Daoy (cell line): ENCODE data around the gene ERC2. TPM values are rescaled to one million over a fixed set of nuclear protein-coding genes. Genes with fewer than 3 reads are reported as not detected.

Experiments used
- DNase-seq: peaks from one replicate; pipeline ENCODE4 v3.0.0-alpha.2; 2015; ENCODE audit warnings: low read depth
- total RNA-seq: library from RNA; depleted of rRNA; stranded (reverse); fragments of >200 nt; shearing (Covaris generic); gene quantifications from 2 replicates; pipeline ENCODE4 v1.2.3, GENCODE V29; 2014

Gene ERC2
- total RNA-seq, 1 experiment from 2014 or later: 1.7 TPM

DNA sequence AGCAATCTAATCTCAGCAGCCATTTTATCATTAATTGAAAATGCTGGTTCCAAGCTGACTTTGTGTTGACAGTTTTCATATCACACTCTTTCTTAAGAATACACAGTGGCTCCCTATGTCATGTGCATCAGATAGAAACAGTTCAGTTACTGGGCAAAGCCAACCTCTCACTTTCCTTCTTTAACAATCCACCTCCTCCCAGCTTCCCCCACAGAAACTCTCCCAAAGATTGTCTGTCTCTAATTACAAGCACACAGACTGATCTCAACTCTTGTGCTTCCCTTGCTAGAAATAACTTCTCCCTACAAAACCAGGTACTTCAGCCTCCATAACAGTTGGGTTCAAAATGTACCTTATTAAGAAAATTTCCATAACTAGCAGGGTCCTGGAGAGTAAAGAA lies 752.2 kb downstream of the ERC2 start:
- DNase-seq: no peak

DNA sequence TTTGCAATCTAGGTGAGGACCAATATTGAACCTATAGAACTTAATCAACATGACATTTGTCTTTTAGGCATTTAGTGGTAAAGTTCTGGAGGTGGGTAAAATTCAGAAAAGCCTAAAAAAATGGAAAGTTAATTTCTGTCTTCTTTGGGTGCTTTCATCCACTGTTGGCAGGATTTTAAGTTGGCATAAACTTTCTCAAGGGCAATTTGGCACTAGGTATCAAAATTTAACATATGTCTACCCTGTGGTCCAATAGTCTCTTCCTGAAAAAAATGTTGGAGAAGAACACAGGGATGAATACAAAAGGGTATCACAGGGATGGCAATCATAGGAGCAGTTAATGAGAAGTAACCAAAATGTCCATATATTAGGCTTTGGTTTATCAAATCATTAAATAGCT lies 754.2 kb downstream of the ERC2 start:
- no peak for DNase-seq

DNA sequence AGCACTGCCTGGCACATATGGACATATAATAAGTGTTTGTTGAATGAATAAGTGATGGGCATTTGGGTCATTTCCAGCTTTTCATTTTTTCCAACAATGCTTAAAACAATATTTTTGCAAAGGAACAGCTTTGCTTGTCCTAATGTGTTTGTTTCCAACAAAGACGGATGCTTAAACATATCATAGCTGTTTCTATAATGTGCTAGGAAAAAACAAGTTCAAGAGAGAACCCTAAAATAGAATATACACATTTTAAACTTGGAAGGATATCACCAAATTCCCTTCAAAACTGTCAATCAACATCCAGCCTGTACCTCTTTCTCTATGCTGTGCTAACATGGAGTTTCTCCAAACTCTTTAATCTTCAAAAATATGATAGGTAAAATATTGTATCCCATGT lies 756.6 kb downstream of the ERC2 start:
- DNase-seq: no peak

DNA sequence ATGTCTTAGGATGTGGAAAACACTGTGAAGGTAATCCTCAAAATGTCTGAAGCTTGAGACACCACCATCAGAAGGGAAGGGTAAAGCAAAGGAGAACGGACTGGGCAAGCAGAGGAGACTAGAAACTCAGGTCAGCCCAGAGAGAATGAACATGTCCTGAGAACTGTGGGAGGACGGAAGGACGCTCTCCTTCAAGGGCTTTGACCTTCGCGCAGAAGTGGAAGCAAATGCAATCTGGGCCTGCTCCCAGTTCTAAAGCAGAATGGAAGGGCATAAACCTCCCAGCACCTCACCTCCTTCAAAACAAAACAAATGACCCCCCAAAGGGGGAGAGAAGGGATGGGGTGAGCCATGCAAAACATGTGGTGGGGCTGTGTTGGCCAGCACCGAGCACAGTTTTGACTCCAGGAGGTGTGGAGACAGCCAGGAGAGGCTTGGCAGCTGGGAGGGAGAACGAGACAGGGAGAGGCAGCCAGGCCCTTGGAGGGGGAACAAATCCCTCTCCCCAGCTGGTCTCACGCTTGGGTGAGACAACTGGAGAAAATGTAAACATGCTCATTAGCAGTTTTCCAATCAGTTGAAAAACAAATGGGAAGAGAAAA lies 758.8 kb downstream of the ERC2 start:
- no peak for DNase-seq

DNA sequence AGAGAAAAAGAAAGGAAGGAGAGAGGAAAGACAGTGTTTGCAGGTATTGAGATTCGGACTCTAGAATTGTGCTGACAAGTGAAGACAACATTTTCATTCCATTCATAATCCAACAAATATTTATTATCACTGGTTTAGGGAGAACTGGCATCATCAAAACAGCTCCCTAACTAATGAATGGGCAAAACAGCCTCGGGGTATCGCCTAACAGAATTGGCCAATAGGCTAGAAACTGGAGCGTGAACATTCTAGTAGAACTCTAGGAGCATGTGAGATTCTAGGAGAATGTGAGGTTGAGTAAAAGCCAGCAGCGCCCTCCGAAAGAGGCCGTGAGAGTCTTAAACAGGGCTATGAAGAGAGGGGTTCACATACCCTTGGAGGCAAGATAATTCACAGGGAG lies 759.3 kb downstream of the ERC2 start:
- DNase-seq: no peak

DNA sequence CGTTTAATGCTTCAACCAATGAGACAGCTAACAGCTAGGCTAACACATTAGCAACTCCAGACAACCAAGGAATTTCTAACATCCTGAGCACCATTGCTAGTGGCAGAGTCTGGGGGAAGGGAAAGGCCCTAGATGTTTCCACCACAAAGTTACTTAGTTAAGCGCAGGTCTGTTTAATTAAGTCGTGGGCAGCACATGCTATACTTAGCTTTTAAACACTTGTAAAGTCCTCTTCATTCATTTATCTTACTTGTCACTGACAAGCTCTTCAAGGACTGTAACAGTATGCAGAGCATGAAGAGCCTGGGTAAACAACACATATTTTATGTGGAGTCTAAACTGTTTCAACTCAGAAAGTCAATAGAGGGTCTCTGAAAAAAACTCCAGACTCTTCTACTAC lies 760.0 kb downstream of the ERC2 start:
- no peak for DNase-seq

DNA sequence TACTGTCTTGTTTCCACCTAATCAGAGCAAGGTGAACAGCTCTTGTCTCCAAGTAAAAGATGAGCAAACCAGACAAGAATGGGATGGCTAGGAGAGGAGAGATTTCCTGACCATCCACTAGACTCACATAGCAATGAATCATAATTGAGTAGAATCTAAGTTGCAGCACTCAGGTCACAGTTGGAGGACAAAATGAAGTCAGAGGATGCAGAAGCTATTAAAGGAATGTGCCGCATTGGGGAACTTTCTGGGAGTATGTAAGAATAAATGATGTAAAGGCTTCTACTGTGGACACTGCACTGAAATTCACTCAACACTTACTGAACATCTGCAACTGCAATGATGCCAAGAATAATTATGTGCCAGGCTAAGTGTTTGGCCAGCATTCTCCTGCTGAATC lies 763.7 kb downstream of the ERC2 start:
- no peak for DNase-seq

DNA sequence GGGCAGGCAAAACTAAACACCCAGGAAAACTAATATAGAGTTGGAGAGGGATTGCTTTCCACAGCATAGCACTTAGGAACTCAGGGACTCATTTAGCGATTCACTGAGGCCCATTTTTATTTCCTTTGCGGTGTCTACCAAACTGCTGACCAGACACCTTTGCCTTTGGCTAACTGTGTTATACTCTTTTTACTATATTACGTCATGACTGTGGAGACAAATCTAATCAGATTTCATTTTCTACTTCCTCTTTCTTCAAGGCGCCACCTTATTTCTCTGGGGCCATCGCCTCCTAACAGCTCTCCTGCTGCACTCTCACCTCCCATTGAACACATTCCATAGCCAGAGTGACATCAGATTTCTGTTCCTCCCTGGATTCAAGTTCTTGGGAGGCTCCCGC lies 765.4 kb downstream of the ERC2 start:
- no peak for DNase-seq

DNA sequence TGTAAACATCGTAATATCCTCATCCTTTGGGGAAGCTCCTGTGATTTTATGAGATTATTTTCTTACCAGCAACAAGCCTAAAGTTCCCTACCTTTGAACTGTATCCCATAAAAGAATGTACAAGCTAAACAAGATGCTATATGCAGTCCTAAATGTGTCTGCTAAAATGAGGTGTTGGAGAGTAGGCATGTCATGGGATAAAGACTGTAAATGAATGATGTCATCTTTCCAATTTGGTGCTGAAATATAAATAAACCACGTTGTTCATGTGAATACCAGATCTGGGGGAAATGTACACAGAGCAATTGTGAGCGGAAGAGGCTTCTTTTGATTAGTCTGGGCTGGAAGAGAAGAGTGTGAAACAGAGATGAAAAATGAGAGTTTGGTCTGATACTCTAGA lies 766.3 kb downstream of the ERC2 start:
- DNase-seq: no peak

DNA sequence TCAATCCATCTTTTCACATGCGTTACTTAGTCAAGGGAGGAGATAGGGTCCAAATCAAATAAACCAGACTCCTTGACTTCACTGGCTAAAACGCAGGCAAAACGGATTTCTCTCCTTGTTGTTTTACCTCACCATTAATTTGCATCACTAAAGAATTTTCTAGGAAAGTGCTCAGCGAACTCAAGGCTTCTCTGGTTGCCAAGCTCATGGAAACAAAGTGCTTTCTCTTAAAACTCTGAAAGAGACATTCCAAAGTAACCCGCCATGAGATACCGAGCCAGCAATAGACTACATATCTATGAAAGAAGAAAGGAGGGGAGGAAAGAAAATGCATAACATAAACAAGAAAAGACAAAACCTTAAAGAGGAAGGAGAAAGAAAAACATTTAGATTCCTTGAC lies 769.4 kb downstream of the ERC2 start:
- DNase-seq: no peak

DNA sequence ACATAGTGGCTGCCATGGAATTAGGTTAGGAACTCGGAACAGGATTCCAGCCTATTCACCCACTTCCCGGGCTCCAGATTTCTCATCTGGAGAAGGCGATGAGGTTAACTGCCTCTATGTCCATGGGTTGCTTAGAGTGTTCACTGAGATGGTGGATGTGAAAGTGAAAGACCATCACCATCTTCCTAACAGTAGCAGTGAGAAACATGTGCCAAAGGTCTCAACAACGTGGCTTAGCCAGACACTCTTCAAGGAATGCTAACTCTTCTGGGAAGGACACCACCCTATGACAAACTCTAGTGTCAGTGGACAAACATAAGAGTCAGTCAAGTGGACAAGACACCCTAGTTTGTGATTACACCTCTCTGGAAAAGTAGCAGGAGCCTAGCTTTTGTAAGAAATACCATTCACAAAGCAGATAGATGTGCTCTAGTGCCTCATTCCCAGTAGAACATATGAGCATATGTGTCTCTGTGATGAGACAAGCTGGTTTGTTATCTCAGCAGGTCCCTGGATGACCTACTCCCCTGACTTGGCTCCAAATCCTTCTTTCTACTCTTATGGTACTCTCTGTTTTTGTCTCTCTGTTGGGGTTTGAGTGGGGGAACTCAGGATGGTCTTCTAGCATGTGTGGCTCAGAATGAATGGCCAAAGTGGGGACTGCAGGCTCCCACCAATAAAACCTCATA lies 770.9 kb downstream of the ERC2 start:
- no peak for DNase-seq

DNA sequence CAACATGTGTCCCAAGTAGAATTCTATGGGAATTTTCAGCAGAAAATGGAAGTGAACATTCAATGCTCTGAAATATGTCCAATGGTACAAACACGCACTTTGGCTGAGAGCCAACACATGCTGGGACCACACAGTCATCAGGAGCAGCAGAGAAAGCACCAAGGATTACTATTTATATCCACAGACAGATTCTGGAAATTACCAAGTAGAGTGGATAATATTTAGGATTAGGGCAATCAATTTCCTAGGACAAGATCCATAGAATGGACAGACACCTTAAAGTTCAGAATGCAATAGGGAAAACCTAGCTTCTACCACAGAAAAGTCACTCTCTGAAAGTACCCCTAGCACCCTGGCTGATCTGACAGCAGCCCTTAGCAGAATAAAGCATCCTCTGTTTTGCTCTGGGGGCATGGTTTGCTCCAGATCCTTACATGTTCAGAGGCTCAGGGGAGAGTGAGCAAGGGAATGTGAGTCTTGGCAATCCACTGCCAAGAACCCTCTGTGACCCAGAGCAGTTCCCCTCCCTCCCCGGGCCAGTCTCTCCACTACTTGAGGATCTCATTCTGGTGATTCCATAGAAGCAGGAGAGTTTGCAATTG lies 775.2 kb downstream of the ERC2 start:
- peak; percentile 26 for DNase-seq

DNA sequence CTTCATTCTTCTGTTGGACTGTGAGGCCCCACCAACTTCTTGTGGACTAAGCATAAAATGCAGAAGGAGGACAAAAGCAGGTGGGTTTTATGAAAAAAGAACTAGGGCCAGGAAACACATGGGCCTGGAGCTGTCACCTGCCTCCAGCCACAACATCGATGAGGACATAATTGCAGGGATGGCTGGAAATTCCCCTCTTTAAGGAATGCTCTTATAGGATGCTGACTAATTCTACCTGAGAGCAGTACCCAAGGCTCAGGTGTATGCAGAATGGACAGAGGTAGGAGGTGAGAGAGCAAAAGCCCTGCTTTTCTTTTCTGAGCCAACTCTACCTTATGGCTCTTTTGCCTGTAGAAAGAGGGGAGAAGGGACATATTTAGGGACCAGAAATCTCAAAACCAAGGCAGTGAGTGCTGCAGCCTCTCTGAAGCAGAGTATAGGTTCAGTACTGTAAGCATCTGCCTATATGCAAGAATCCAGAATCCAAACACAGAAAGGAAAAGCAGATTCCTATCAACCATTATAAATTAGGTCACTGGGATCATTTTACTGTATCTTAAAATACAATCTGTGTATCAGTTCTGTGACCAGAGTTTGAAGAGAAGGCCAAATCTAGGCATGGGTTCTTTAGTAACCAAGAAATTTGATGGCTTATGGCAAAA lies 775.8 kb downstream of the ERC2 start:
- DNase-seq: no peak

DNA sequence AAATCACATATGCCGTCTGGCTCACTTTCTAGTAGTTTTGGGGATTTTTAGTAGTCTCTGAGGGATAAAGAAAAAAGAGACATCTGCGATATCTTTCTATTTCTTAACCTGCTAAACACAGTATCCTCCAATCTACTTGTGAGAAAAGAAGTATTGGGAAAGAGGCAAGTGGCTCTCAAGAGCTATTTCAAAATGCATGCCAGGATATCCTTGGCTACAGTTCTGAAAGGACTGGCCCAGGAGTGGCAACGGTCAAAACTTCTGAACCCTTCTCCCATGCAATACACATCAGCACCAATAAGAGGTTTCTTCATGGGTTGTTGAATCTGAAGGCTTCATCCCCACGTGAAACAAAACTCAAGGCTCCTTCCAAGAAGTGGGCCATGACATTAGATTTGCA lies 777.1 kb downstream of the ERC2 start:
- DNase-seq: no peak

DNA sequence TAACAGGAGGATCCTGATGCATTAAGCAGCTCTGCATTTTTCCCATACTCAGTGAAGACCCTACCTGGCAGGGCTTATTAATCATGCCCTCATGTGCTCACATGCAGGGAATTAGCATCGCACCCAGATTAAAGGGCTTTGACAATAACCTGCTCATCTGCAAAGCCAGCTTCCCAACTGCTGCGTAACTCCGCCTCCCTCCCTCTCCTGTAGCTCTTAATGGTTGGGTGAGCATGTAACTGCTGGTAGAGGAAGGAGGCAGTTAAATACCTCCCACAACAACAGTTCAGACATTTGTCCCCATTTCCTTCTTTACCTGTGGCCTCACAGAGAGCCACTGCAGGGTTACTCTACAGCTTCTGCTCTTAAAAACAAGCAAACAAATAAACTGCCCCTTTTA lies 777.5 kb downstream of the ERC2 start:
- DNase-seq: no peak

DNA sequence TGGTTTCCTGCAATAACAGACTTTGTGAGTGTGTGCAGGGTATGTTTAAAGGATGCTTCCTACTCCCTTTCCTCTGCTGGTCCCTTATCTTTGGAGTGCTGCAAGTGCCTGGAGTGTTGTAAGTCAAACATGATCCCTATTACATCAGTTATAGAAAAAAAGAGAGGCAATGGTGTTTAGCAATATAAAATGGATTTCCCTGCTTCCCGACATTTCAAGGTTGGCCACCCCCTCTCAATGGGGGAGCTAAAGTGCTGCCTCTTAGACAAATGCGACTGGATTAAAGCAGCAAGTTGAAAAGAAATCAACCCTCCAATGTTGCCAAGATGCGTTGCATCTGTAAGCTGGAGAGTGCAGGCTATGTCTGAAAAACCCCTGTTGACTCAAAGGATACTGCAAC lies 778.1 kb downstream of the ERC2 start:
- no peak for DNase-seq

DNA sequence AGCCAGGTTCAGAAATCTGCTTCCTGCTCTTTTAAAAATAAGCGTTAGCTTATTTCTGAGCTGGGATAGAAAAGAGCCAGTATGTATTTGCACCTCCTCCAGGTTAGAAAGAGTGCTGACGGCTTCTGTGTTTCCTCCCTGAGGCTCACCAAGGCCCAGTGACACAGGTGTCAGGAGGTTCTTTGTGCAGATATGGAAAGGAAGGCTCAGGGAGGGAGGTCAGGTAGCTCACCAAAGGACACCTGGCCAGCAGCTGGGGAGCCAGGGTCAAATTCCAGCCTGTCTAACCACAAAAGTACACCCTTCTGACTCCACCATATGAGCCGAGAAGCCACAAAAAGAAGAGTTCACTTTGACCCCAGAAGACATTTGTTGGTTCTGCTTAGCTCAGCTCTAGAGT lies 780.1 kb downstream of the ERC2 start:
- DNase-seq: no peak

DNA sequence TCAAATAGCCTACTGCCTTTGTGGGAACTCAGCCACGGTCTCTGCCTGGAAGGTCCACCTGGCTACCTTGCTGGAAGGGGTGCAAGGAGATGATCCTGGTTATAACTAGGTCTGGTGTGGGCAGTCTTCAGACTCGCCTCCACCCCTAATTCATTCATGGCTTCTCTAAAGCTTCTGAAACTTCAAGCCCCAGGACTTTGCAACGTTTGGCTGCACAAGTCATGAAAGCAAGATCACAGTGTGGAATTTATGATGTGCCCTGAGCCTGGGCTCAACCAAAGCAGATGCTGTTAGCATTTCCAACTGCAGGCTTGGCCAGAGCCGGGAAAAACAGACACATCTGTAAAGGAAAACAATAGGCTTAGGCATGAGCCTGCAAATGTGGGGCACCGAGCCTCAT lies 780.7 kb downstream of the ERC2 start:
- DNase-seq: no peak

DNA sequence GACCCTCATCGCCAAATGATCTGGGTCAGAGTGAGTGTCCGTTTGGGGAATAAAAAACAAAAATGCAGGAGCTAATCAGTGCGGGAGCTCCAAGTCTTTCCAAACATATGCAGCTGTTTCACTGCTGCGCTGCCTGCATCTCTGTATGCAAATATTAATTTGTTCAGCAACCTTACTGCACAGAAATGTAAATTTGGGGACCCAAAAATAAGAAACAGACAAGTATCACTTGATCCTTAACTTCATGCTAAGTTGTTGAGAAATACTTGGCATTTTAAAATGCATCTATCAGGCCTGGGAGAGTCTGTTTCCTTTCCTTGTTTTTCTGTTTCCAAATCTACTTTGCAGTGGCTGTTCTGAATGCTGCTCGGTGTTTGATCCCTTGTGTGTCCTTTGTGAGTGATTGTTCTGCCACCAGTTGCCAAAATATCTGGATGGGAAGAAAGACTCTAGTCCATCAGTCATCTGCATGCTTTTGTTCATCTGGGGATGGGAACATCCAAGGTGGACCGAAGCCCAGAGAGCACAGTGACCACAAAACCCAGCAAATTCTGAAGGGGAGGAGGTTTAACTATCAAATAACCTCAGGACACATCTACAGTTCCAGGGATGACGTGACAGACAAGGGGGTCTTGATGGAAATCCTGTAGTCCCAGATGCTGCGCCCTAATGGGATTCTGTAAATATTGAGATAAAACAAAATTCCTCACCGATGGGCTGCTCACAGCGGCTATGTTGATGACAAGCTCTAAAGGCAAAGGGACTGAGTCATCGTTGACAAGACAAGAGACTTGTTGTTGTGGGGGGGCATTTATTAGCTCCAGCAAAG lies 781.6 kb downstream of the ERC2 start:
- peak; percentile 5 for DNase-seq

DNA sequence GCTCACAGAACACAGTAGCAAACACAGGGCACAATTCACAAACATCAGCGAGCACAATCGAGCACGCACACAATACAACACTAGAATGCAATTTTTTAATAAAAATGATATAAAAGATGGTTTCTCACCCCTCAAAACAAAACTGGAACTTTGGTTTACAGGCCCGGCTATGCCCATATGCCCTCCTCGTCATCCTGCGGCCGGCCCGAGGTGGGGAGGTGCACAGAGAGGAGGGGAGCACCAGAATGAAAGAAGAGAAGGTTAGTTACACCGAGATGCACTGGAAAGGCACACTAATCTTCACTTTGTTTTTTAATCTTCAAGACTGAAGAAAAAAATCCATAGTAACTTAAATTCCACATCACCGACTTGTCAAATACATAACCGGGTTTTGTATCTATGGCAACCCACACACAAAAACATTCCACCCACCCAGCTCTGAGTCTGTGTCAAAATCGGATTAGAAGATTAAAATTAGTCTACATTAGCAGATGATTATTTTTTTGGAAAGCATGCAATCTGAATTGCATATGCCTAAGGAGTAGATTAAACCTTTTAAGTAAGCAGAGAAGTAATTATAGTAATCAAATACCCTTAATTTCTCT lies 784.5 kb downstream of the ERC2 start:
- no peak for DNase-seq

DNA sequence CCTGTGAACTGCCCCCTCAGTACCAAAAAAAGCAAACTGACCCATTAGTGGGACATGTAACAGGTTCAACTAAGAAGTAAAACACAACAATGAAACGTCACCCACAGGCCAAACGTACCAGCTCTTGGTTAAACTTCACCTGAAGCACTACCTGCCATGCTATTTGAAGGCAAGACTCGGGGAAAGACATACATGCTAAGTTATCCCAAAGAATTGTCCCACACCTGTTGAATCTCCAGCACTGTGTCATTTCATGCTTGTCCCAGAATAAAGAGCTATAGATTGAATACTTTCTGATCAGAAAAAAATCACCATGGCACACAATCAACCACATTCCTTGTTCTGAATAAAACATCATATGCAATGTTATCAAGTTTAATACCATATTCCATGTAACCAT lies 785.8 kb downstream of the ERC2 start:
- no peak for DNase-seq
